Natural killer cell treated with Interleukin-12 subunit alpha and Interleukin-12 subunit beta and Interleukin-15 and Interleukin-18, amount 100 ng/mL, for 72 hours (primary cell): ENCODE data around the gene AIFM3. TPM values are rescaled to one million over a fixed set of nuclear protein-coding genes. Genes with fewer than 3 reads are reported as not detected.

Source experiments
- ATAC-seq, 2 donors: fragments of 150-1000 bp; cut with Tn5 transposase in 1 of 2; sonication (Bioruptor Pico), chemical (Tn5 transposase) in 1 of 2; 2 replicates each; pipeline ENCODE4 v1.10.0; 2021
- DNase-seq: peaks from one replicate; pipeline ENCODE4 v3.0.0; 2022; ENCODE audit warnings: low spot score
- H3K27ac Mint-ChIP-seq, 2 donors: 1 replicate in 1 of 2; 2 replicates in 1 of 2; pipeline ENCODE4 v1.8.0; 2022; ENCODE audit warnings: mixed read lengths in 2 of 2, mild to moderate bottlenecking in 1 of 2, moderate library complexity in 1 of 2
- H3K27me3 Mint-ChIP-seq, 2 donors: 1 replicate in 1 of 2; 2 replicates in 1 of 2; pipeline ENCODE4 v1.8.0; 2022; ENCODE audit warnings: mixed read lengths in 2 of 2
- H3K36me3 Mint-ChIP-seq: one replicate; pipeline ENCODE4 v1.8.0; 2022; ENCODE audit warnings: mixed read lengths
- H3K4me1 Mint-ChIP-seq, 2 donors: 1 replicate in 1 of 2; 2 replicates in 1 of 2; pipeline ENCODE4 v1.8.0; 2022; ENCODE audit warnings: low read depth in 2 of 2, mixed read lengths in 2 of 2, mild to moderate bottlenecking in 1 of 2
- H3K4me3 Mint-ChIP-seq: one replicate; pipeline ENCODE4 v1.8.0; 2022; ENCODE audit warnings: mixed read lengths
- H3K9me3 Mint-ChIP-seq: 2 replicates; pipeline ENCODE4 v1.8.0; 2022; ENCODE audit warnings: mixed read lengths
- total RNA-seq, 2 donors: library from RNA; stranded (reverse); gene quantifications; one replicate each; pipeline ENCODE4 v1.2.3, GENCODE V29; 2022

Gene AIFM3
- total RNA-seq, 2 donors from 2014 or later, result 1.5 TPM; not detected in 1

DNA sequence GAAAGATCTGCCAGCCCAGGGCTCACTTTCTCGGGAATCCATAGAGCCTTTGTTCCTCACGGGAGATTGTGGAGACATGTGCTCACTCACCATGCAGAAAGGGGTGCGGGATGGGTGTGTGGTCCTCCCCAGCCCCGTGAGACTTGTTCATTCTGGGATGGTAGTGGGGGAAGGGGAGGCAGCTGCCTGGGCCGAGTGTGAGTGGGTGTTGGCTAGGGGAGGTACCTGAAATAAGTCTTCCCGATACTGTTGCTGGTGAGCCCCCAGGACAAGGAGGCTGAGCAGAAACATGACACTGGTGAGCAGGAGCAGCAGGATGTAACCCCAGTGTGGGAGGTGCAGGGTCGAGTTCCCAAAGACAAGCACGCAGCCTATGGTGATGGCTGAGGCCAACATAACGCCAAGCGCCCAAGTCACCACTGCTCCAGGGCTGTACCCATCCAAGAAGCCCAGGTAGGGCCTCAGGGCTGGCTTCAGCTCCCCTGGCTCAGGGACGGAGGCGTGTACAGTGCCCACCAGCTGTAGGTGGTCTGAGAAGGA is 62.5 kb downstream of the AIFM3 start:
- Mint-ChIP-seq H3K36me3 (no peaks in the 10 kb centered on the region), H3K27me3 (peaks cover 13 to 14% of the 10 kb centered on the region in 2 donors), H3K4me1 (peaks cover 0 to 5% of the 10 kb centered on the region in 2 donors), H3K9me3 (no peaks in the 10 kb centered on the region), H3K27ac (no peak overlapping the region), H3K4me3 (no peak overlapping the region)
- no peak for ATAC-seq
- DNase-seq, result no peak

DNA sequence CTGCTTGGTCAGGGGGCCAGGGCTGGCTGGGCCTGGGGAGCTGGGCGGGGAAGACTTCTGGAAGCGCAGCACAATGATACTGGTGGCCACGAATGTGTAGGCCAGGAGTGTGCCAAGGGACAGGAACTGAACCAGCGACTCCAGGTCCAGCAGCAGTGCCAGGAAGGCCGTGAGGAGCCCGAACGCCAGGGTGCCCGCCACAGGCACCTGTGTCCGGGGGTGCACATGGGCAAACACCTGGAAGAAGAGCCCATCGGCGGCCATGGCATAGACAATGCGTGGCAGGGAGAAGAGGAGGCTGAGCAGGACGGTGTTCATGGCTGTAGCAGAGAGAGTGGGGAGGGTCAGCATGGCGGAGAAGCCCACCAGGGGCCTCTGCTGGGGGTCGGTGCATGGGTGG is 63.0 kb downstream of the AIFM3 start:
- Mint-ChIP-seq H3K27me3 (peaks cover 14% of the 10 kb centered on the region in 2 donors), H3K9me3 (no peaks in the 10 kb centered on the region), H3K36me3 (no peaks in the 10 kb centered on the region), H3K4me3 (no peak overlapping the region), H3K27ac (no peak overlapping the region), H3K4me1 (peaks cover 0 to 5% of the 10 kb centered on the region in 2 donors)
- ATAC-seq (no peak), DNase-seq (no peak)

Other genes starting within 250 kb of the AIFM3 start
- under 1 TPM in 1 of 2 donors, not detected in 1; 0.39 TPM for gene SERPIND1, start 193.1 kb upstream of the AIFM3 start, total RNA-seq
- gene PI4KA, start 108.4 kb upstream of the AIFM3 start, total RNA-seq, result 100 to 1,000 TPM in 1 of 2 donors, 10 to 100 TPM in 1; 88.5 to 146 TPM
- gene SNAP29, start 108.2 kb upstream of the AIFM3 start, total RNA-seq, result 10 to 100 TPM; 23.2 to 29.2 TPM
- 100 to 1,000 TPM in 1 of 2 donors, 10 to 100 TPM in 1; 78.4 to 105 TPM for gene CRKL, start 49.8 kb upstream of the AIFM3 start, total RNA-seq
- gene LZTR1, start 15.0 kb downstream of the AIFM3 start, total RNA-seq, result 100 to 1,000 TPM in 1 of 2 donors, 10 to 100 TPM in 1; 76.2 to 133 TPM
- gene THAP7, start 34.9 kb downstream of the AIFM3 start, total RNA-seq, result 10 to 100 TPM; 20.4 to 30.7 TPM
- not detected for gene P2RX6, start 47.9 kb downstream of the AIFM3 start, total RNA-seq
- gene SLC7A4, start 65.3 kb downstream of the AIFM3 start, total RNA-seq, result not detected
- not detected for gene LRRC74B, start 78.7 kb downstream of the AIFM3 start, total RNA-seq